HG03039 (cell line): Measurements from ENCODE around the gene CHD5.

ENCODE experiments used
- ATAC-seq: cut with Tn5 transposase; IDR thresholded peaks from one replicate; pipeline ENCODE4 v1.9.1; 2021; ENCODE audit warnings: mild to moderate bottlenecking, moderate library complexity; ENCODE audit not compliant: unreplicated experiment

Gene CHD5

GRCh38 chr1:6175411-6175828, 4.7 kb downstream of the CHD5 start:
- ATAC-seq, result no peak

- ATAC-seq, result no peak
Measured at GRCh38 chr1:6174621-6175410, 5.3 kb downstream of the CHD5 start.

DNA sequence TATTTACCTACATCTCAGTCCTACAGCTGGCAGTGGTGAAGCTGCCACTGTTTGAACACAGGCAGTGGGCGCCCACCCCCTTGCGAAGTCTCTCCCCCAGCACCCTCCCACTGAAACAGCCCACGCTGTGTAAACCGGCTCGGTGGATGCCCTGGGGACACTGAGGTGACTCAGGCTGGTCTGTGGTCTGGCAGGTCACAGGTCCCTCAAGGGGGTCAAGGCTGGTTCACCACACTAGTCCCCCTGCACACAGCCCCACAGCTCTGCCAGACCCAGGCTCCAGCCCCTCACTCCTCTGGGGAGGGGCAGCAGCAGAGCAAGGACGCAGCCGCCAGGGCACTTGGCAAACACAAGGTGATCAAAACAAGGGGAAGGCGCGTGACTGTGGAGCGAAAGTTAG, 7.6 kb downstream of the CHD5 start:
- ATAC-seq, result no peak

GRCh38 chr1:6171548-6172124, 8.5 kb downstream of the CHD5 start:
- ATAC-seq, result no peak

- ATAC-seq, result no peak
Measured at GRCh38 chr1:6170742-6171201, 9.3 kb downstream of the CHD5 start.

DNA sequence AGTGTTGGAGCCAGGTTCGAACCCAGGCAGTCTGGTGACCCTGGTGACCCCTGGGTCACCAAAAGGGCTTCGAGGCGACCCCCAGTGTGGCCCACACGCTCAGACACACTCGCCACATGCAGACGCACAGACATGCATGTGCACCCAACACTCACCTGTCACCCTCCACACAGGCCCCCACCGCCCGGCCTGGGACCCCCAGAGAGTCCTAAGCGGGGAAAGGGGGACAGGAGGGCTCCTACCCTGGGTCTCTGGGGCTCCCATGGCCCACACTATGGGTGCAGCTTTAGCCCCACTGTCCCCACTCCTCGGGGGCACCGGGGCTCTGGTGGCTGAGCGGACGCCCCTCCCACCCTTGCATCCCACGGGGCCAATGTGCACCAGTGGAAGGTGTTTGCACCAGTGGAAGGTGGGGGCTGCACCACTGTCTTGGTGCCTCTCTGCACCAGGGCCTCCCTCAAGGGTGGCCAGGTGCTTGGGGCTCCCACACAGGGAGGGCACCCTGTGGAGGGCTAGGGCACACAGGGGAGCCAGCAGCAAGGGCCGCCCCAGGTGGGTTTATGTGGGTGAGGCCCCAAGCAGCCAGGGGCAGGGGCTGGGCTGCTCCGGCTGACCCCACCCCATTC, 9.9 kb downstream of the CHD5 start:
- ATAC-seq, result no peak

DNA sequence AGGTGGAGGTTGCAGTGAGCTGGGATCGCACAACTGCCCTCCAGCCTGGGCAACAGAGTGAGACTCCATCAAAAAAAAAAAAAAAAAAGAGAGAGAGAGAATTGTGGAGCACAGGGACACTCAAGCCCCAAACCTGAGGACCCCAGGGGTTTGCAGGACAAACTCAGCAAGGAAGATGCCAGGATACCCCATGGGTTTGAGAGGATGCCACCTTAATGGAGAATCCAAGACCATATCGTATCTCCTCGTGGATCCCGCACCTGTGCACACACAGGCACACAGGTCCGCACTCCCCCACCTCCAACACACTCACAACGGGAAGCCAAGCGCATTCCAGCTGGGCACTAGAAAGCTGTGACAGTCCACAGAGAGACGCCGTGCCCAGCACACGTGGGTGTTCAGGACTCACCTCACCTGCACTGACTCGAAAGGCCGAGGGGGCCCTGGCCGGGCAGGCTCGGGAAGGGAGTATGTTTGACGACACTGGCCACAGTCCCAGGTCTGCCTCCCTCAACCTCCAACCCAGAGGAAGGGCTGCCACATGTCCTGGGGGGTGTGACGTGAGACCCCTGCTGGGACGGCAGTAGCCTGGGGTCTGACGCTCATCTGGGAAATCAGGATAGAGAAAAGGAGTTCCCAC, 11.1 kb downstream of the CHD5 start:
- ATAC-seq, result no peak

- ATAC-seq, result no peak
Measured at GRCh38 chr1:6167391-6168303, 12.5 kb downstream of the CHD5 start.

DNA sequence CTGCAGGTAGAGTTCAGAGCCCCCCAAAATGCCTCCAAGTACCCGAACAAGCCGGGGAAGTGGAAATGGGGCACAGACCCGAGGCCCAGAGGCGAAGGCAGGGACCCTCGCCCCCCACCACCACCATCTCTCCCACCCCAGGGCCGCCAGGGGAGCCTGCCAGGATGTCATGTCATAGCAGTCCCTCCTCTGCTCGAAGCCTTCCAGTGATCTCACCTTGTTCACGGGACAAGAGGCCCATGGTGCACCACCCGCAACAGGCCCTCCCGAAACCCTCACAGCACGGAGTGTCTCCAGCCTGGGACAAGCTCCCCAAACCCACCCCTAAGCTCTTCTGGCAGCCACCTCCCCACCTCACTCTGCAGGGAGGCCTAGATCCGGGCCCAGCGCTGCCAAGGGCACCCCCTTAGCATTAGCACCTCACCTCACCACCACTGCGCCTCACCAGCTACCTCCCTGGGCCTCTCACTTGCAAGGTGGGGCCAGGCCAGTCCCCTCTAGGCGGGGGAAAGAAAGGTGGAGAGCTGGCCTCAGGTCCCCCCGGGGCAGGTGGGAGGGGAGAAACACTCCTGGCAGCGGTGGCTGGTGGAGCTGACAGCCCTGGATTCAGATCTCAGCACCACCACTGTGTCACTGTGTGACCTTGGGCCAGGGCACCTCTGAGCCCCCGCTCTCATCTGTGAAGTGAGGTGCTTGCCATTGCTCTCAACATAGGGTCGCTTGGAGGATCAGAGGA, 13.3 kb downstream of the CHD5 start:
- ATAC-seq, result no peak

- ATAC-seq, result no peak
Measured at GRCh38 chr1:6166221-6166620, 13.9 kb downstream of the CHD5 start.

DNA sequence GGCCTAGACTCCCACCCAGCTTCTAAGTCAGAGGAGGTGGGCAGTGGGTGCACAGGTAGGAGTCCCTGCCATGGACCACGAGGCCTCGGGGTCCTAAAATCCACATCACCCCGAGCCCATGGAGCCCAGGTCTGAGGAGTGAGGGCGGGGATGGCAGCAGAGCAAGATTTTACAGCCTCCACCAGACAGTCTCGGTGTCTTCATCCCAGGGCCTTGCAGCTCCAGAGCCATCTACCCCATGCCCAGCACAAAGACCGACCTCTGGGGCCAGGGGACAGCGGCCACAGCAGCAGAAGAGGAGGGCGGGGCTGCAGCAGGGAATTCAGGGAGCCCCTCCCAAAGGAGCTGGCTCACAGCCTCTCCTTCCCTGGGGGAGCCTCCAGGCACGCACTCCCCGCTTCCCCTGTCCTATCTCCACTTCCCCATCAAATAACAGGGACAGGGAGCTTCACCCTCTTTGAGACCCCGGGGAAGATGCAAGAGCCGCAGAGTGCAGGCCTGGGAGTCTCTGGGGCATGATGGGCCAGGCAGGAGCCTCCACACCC, 14.6 kb downstream of the CHD5 start:
- no peak for ATAC-seq

DNA sequence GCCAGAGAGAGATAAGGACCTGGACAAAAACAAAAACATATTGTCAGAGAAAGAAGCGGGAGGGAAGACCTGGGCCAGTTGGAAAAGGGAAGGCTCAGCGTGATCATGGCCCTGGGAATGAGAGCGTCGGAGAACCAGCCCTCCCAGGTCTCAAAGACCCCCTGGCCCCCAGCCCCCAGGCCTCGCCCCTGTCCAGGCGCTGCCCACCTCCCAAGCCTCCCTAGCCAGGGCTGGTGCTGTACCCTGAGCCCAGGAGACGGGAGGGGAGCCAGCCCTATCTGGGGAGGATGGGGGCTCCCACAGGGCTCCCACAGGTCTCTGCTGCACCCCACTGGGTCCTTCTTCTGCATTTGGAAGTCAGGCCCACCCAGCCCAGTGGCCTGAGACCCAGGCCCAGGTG, 15.1 kb downstream of the CHD5 start:
- no peak for ATAC-seq

GRCh38 chr1:6163973-6164617, 16.0 kb downstream of the CHD5 start:
- no peak for ATAC-seq

DNA sequence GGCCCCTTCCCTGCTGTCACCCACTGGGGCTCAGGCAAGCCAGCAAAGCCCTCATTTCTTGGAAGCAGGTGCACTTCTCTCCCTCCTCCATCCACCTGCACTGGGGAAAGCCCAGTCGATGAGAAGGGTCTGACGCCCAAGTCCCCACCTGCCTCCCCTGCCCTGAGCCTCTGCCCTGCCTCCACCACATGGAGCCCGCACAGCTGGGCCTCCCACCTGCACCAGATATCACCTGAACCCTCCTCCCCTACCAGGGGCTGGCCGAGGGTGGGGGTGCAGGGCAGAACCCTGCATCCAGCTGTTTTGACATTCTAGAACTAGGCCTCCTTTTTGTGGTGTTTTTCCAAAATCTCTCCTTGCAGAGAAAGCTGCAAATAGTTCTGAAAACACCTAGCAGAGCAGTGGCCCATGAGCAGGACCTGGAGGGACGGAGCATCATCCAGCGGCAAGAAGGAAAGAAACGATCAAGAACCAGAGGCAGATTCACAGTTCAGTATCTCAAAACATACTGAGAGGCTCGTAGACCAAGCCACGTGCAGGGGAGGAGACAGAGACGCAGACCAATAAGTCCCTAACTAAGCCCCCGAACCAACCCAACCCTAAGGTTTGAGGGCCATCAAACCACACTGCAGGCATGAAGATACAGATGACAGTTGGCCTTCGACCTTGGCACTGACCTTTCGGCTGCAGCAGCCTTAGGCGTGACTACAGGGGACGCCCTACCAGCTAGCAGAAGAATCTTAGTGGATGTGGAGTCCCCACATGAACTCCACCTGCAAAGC, 16.7 kb downstream of the CHD5 start:
- no peak for ATAC-seq

GRCh38 chr1:6162773-6163172, 17.3 kb downstream of the CHD5 start:
- no peak for ATAC-seq

GRCh38 chr1:6162341-6162740, 17.8 kb downstream of the CHD5 start:
- ATAC-seq, result no peak

DNA sequence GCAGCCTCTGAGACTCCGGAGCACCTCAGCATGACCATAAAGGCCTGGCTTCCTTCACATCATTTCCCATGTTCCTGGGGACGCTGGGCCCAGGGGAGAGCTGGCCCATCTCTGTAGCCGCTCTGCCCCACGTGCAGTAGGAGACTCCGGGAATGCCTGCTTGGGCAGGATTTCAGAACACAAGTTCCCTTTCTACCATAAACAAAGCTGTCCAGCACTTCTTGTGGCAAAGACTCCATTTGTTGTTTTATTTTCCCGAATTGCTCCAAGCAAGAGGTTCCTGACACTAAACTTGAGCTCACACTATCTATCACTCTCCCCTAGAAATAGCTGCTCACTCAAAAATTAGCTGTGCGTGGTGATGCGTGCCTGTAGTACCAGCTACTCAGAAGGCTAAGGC, 21.9 kb downstream of the CHD5 start:
- no peak for ATAC-seq

DNA sequence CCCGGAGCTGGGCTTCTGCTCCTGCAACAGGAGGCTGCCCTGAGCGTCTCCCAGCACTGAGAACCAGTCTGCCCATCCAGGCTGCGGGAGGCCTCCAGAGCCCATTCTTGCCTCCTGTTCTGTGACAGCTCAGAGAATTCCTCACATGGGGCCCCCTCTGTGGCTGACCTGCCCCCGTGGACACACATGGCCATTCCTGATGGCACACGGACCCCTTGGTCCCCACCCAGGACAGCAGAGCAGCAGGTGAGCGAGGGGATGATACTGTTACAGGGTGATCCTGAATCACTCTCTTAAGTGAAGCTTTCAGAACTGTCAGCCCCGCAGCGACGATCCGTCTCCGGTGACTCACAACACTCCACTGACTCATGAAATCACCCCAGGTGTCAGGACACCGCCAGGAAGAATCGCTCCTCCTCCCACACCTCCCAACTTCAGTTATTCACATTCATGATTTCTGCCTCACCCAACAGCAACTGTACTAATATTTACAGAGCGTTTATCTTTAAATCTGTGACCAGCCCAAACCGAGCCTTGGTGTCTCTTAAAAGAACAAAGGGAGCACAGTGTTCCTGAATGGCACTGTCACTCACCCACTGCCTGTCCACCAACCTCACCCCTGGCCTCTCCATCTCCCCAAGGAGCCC, 22.5 kb downstream of the CHD5 start:
- no peak for ATAC-seq
